Measurements from ENCODE around the gene RANBP10.

- TF ChIP-seq, protein P1, sequence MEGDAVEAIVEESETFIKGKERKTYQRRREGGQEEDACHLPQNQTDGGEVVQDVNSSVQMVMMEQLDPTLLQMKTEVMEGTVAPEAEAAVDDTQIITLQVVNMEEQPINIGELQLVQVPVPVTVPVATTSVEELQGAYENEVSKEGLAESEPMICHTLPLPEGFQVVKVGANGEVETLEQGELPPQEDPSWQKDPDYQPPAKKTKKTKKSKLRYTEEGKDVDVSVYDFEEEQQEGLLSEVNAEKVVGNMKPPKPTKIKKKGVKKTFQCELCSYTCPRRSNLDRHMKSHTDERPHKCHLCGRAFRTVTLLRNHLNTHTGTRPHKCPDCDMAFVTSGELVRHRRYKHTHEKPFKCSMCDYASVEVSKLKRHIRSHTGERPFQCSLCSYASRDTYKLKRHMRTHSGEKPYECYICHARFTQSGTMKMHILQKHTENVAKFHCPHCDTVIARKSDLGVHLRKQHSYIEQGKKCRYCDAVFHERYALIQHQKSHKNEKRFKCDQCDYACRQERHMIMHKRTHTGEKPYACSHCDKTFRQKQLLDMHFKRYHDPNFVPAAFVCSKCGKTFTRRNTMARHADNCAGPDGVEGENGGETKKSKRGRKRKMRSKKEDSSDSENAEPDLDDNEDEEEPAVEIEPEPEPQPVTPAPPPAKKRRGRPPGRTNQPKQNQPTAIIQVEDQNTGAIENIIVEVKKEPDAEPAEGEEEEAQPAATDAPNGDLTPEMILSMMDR (IDR thresholded peaks at IDR 0.05): no peak
- TF ChIP-seq POLR2A (IDR thresholded peaks at IDR 0.05) (no peak), EP300 (IDR thresholded peaks at IDR 0.05) (no peak), POLR2AphosphoS5 (IDR thresholded peaks at IDR 0.05) (no peak)
These were observed 82.5 kb downstream of the RANBP10 start for GRCh38 chr16:67723911-67724305.
